ENCODE results near the gene CYB5A.
A peak's percentile ranks its signal among the peaks of the same experiment; 100 is the strongest.
"Not testable (repeated sequence)": the region's sequence is repeated elsewhere in the genome, so short reads cannot be mapped to it uniquely, and the experiment has no call there.

Gene CYB5A

DNA sequence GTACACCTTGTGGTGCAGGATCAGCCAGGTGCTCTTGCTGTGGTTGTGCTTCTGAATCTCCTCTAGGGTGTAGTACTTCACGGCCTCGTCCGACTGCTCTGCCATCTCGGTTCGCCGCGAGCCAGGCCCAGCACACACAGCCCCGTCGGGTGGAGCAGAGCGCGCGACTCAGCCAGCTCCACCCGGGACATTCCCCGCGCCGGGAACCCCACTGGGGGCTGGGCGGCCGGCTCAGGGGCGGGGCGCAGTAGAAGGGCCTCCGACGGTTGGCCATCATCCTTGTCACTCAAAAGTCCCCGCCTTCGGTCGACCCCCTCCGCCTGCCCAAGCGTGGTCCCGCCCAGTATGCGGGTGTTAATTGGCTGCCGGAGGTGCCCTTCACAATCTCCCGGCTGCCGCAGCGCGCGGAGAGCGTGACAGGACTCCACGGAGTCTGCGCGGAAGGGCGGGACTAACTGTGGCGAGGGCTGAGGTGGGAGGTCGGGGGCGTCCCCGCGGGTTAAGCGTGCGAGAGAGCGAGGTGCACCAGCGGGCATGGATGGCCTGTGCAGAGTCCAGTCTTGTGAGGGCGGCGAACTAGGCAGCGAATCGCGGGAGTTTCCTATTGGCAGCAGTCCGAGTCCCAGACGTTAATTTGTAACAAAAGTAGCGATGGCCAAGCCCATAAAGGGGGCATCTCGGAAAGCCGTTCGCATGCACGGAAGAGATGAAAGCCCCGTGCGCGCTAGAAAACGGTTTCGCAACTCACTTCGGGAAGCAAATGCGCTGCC is at the start of gene CYB5A:
TSS of gene CYB5A (minus strand) at position 193 of the 770 bp plus-strand sequence. CDS start at position 105, 88 bp downstream.
- peak; percentile 98 for DNase-seq (ENCODE audit: low read depth)

DNA sequence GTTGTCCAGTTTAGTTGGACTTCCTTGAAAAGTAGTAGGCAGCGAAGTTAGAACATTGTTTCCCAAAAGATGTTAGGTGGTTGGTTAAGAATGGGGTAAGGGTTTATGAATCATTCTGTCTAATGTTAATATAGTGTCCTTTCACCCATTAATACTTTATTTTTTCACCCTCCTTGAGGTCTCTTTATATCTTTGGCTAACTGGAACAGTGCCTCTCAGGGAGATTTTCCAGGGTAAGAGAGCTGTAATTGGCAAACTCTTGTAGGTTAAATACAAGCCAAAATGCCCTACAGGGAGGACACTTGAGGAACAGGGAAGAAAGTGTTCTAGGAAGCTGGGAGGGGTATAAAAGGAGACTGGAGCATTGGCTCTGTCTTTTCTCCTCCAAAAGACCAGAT is 46.1 kb upstream of the CYB5A start:
- no peak for DNase-seq (ENCODE audit: low read depth)

DNA sequence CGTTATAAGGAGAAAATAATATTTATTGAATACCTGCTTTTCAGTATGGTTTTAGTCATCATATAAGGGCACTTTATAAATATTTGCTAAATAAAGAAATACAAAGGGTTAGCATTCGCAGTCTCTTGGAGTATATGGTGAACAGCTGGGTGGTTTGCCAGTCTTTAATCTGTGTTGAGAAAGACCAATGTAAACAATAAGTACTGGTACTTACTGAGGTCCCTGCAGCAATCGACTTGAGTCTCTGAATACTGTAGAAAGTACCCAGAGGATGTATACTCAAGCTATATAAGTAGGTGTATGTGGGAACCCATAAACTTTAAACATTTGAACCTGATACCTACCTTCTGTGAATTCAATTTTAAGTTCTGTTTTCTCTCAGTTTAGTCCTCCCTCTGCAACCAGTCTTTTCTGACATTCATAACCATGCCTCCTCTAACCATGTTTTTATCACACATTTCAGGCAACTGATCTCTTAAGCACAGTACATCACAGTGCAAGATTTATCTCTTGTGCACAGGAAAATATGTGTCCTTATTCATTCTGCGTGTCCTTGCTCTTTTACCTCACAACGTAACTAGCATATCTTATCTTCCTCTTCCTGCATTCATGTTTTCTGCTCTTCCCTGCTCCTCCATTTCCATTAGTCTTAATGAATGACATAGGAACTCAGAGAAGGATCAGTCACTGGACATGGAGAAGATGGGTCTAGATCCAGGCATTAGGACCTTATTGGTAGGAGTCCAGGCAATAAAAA is 45.6 kb upstream of the CYB5A start:
- no peak for DNase-seq (ENCODE audit: low read depth)

- no peak for DNase-seq (ENCODE audit: low read depth)
These were observed 44.9 kb upstream of the CYB5A start for GRCh38 chr18:74336656-74337055.

GRCh38 chr18:74334242-74334893 is 42.6 kb upstream of the CYB5A start:
- no peak for DNase-seq (ENCODE audit: low read depth)

GRCh38 chr18:74333091-74333490 is 41.3 kb upstream of the CYB5A start:
- DNase-seq (ENCODE audit: low read depth): no peak

- no peak for DNase-seq (ENCODE audit: low read depth)
These were observed 39.6 kb upstream of the CYB5A start for GRCh38 chr18:74331404-74331803.

DNA sequence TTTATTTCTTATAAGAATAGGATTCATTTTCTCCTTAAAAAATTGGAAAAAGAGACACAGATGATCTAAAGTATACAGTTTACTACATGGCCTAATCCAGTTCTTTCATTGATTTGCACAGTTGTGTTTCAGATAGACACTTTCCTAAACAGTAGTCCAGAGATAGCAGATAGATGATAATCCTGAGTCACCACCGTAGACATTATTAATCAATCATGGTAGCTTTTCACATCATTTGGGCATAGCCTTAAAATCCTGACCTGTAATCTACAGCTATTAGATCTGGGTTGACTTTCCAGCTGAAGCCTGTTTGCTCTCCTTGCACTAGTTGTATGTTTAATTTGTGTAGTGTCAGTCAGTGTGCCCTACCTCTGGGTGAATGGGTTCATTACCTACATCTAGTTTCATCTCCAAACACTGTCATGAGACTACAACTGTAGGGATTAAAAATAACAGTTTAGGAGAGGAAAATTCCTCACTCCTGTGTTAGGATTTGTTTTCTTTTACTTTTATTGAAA is 38.0 kb upstream of the CYB5A start:
- no peak for DNase-seq (ENCODE audit: low read depth)

DNA sequence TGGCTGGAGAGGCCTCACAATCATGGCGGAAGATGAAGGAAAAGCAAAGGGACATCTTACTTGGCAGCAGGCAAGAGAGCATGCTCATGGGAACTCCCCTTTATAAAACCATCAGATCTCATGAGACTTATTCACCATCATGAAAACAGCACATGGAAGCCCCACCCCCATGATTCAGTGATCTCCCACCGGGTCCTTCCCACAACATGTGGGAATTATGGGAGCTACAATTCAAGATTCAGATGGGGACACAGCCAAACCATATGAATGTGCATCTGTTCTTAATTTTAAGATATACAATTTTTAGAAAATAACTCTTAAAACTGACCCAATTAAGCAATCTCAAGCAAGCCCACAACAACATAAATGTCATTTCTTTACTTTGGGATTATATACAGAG is 36.4 kb upstream of the CYB5A start:
- no peak for DNase-seq (ENCODE audit: low read depth)

DNA sequence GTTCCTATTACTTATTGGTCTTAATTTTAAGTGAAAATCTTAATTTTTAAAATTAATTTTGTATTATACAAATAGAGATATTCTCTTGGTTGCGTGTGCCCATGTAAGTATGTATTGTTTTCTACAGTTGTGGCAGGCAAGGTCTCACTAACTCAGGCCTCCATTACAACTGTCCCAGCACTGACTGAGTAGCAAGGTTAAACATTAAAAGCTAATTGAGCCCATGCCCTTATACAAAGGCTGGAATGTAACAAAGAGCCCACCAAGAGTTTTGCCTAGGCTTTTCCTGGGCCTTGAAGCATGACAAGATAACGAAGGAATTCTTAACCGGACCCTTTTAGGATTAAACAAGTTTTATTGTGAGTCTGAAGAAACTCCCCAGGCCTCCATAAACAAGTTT is 35.0 kb upstream of the CYB5A start:
- DNase-seq (ENCODE audit: low read depth): not testable (repeated sequence)

GRCh38 chr18:74326231-74326630 is 34.5 kb upstream of the CYB5A start:
- no peak for DNase-seq (ENCODE audit: low read depth)

- DNase-seq (ENCODE audit: low read depth): no peak
These were observed 24.8 kb upstream of the CYB5A start for GRCh38 chr18:74316257-74317170.

DNA sequence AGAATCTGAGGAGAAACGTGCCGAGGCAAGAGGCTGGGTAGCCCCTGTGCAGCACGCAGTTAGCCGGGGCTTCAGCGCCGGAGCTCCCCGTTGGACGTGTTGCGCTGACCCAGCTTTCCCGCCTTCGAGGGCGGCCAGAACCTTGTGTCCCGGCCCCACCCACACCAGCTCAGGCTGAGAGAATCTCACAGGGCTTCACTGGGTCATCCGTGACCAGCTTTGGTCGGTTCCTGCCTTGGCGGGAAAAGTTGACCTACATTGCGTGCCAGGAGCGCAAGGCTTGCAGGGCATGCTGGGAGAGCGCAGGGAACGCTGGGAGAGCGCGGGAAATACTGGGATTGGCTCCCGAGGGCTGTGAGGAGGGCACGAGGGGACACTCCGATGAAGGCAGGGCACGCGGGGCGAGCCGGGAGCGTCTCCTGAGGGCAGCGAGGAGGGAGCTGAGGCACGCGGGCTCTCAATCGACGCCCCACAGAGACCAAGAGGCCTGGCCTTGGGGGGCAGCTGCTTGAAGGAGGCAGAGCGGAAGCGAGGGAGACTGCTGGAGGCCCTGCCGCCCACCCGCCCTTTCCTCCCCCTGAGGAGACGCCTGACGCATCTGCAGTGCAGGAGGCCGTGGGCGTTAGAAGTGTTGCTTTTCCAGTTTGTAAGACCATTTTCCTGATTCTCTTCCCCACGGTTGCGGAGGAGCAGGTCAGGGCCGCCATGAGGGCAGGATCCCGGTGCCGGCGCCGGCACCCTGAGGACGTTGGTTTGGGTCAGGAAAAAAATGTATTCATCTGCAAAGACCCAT is 23.9 kb upstream of the CYB5A start, which contains the start of gene C18orf63:
TSS of gene C18orf63 (plus strand) at position 376 of the 793 bp plus-strand sequence. CDS start 2,027 bp downstream, outside the sequence.
- no peak for DNase-seq (ENCODE audit: low read depth)

GRCh38 chr18:74314759-74315463 is 23.1 kb upstream of the CYB5A start:
- DNase-seq (ENCODE audit: low read depth): no peak

GRCh38 chr18:74311000-74311399 is 19.2 kb upstream of the CYB5A start:
- DNase-seq (ENCODE audit: low read depth): no peak

DNA sequence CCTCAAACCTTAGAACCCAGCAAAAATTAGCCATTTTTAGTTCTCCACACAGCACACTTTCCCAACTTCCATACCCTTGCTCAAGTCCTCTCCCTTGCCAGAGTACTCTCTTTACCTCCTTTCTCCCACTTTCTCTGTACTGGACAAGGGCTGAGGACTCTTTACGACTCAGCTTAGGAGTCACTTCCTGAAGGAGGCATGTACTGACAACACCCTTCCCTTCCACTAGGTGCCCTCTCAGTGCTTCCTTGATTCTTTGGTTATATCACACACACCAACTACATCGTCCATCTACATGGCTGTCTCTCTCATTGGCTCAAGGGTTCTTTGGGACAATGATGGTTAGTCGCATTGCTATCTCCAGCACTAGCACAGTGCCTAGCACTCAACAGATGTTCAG is 18.6 kb upstream of the CYB5A start:
- DNase-seq (ENCODE audit: low read depth): no peak

DNA sequence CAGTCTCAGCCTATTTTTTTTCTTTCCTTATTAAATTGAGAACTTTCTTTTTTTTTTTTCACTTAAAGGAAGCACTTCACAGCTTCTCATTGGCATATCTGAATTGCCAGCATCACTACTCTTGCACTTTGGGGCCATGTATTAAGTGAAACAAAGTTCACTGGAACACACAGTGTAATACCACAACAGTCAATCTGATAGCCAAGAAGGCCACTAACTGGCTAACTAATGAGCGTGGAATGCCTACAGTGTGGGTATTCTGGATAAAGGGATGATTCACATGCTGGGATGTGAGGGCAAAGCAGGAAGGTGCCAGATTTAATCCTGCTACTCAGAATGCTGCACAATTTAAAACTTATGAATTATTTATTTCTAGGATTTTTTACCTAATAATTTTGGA is 12.2 kb upstream of the CYB5A start:
- no peak for DNase-seq (ENCODE audit: low read depth)

DNA sequence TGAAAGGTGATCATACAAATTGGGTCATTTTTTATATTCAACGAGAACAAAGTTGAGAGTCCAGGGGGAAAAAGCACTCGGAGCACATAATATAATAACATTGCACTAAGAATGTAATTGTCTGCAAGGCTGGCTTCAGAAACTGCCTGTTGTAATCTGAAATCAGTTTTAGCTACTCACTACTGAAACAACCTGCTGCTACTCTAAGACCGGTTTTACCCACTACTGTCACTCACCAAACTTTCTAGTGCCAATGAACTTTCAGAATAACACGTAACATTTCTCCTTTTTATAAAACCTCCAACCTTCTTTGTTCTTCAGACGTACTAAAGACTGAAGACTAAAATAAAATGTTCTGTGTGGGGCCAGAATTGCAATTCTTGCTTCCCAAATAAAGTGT is 11.5 kb upstream of the CYB5A start:
- no peak for DNase-seq (ENCODE audit: low read depth)

DNA sequence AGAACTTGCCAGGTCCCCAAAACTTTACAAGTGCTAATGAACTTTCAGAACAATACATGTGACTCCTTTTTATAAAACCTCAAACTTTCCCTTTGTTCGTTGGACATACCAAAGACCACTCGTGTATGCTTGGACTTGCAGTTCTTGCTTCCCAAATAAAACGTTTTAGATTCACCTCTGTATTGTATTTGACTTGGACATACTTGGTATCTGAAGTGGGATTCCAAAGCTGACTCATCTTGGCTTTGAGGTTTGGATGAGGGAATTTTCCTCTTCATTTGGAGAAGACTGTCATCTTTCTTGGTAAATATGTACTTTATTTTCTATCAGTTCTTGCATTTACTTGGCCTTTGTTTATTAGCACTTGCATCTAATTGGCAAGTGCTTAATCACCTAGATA is 8.0 kb upstream of the CYB5A start:
- no peak for DNase-seq (ENCODE audit: low read depth)

GRCh38 chr18:74299162-74299561 is 7.4 kb upstream of the CYB5A start:
- DNase-seq (ENCODE audit: low read depth): no peak

All from stimulated activated CD8-positive, alpha-beta memory T cell treated with anti-CD3 and anti-CD28 coated beads, Interleukin-7, amount 100 ng/mL, for 24 hours (primary cell).